ENCODE results near the gene ZNF174.

- no peak for TF ChIP-seq CTCF (conservative IDR thresholded peaks at IDR 0.05; ENCODE audit: low read length)
- TF ChIP-seq EZH2phosphoT487 (IDR thresholded peaks at IDR 0.05; ENCODE audit: borderline replicate concordance): no peak
These were observed 11.2 kb upstream of the ZNF174 start for GRCh38 chr16:3389663-3390338.

All from Loucy (cell line).